GM12874 (cell line): ENCODE data around the gene TLR2.

ENCODE experiments used
- CTCF ChIP-seq: IDR thresholded peaks from 2 replicates; pipeline ENCODE4 v1.5.1; 2011; ENCODE audit warnings: low read depth, mild to moderate bottlenecking, control low read depth, low read length, moderate library complexity; ENCODE audit not compliant: insufficient read depth

Gene TLR2

GRCh38 chr4:153733751-153734448 is 49.8 kb downstream of the TLR2 start:
- TF ChIP-seq CTCF: no peak

- TF ChIP-seq CTCF: no peak
These were observed 51.9 kb downstream of the TLR2 start for GRCh38 chr4:153735906-153736461.

DNA sequence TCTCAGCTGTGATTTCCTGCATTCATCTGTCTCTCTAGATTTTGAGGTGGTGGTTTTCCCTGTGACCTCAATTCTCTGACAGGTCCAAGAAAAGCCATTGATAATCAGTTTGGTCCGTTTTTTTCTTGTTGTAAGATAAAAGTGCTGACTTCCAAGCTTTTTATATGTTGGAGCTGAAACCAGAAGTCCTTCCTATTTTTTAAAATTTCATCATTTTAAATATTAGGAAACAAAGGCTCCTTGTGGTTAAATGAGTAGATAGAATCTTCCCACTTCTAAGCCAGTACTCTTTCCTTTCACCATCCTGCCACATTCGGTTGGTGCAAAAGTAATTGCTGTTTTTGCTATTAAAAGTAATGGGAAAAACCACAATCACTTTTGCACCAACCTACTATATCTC is 57.5 kb downstream of the TLR2 start:
- TF ChIP-seq CTCF: no peak

GRCh38 chr4:153745651-153746050 is 61.6 kb downstream of the TLR2 start:
- TF ChIP-seq CTCF: no peak

DNA sequence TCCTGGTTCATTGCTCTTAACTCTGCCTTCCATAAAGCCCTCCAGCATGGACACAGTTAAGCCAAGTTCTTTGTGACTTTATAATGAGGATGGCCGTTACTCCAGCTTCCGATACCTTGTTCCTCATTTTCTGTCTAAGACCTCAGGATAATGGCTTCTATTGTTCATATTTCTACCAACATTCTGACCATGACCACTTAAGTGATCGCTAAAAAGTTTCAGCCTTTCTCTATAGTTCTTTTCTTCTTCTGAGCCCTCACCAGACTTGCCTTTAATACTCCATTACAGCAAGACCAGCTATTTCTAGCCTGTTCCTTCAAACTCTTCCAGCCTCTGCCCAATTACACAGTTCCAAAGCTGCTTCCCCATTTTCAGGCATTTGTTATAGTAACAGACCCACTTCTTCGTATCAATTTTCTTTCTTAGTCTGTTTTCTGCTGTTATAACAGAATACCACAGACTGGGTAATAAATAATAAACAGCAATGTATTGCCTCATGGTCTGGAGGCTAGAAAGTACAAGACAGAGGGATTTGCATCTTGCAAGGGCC is 63.4 kb downstream of the TLR2 start:
- no peak for TF ChIP-seq CTCF

GRCh38 chr4:153748378-153748777 is 64.3 kb downstream of the TLR2 start:
- TF ChIP-seq CTCF: no peak

- TF ChIP-seq CTCF: peak; percentile 70
These were observed 66.2 kb downstream of the TLR2 start for GRCh38 chr4:153750197-153750817.
